ENCODE results near the gene ABCC5.
"Not testable (repeated sequence)": the region's sequence is repeated elsewhere in the genome, so short reads cannot be mapped to it uniquely, and the experiment has no call there.

ABCC5 gene

DNA sequence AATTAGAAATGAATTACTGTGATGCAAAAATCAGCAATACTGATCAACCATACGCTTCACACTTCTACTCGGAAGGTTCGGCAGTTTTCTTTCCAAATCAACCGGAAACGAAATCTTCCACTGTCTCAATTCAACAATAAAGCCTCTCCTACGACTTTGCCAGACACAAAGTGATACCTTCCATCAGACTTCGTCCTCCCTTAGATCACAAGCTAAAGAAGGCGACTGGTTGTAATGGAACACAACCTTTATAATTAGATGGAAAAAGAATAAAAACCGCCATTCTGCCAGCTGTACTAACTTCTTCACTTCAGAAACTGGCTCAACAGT lies 133.6 kb downstream of the ABCC5 start:
- DNase-seq = no peak

GRCh38 chr3:183883291-183884096 lies 134.2 kb downstream of the ABCC5 start:
- DNase-seq = no peak

GRCh38 chr3:183880121-183880520 lies 137.6 kb downstream of the ABCC5 start:
- DNase-seq = no peak

DNA sequence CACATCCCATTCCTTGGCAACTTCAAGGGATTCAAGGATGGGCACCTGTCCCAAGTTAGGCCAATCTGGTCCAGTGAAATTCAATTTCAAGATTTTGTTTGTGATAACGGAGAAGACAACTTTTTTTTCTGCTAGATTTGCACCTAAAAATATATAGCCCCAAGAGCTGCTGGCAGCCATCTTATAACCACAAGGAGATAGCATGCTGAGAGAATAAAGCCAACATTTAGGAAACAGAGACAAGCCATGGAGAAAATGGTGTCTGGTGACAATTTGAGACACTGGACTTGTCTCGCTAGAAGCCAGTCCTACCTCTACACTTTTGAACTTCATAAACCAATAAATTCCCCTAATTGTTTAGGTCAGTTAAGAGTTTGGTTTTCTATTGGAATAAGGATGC lies 138.4 kb downstream of the ABCC5 start:
- no peak for DNase-seq

- DNase-seq = no peak
These were observed 139.6 kb downstream of the ABCC5 start for GRCh38 chr3:183878071-183878470.

- not testable (repeated sequence) for DNase-seq
These were observed 140.5 kb downstream of the ABCC5 start for GRCh38 chr3:183877227-183877626.

DNA sequence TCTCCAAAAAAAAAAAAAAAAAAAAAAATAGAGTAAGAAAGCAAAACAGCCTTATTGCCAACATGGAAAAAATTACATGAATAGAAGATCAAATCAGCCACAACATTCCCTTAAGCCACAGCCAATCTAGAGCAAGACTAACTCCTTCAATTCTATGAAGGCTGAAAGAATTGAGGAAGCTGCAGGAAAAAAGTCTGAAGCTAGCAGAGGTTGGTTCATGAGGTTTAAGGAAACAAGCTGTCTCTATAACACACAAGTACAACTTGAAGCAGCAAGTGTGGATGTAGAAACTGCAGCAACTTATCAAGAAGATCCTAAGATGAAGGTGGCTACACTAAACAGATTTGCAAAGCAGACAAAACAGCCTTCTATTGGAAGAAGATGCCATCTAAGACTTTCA lies 142.3 kb downstream of the ABCC5 start:
- no peak for DNase-seq

- no peak for DNase-seq
These were observed 143.8 kb downstream of the ABCC5 start for GRCh38 chr3:183873914-183874313.

- DNase-seq = no peak
These were observed 146.1 kb downstream of the ABCC5 start for GRCh38 chr3:183871541-183871940.

GRCh38 chr3:183870563-183870962 lies 147.1 kb downstream of the ABCC5 start:
- DNase-seq = no peak
